ENCODE measurements around the gene ARHGEF7.

ARHGEF7 gene

DNA sequence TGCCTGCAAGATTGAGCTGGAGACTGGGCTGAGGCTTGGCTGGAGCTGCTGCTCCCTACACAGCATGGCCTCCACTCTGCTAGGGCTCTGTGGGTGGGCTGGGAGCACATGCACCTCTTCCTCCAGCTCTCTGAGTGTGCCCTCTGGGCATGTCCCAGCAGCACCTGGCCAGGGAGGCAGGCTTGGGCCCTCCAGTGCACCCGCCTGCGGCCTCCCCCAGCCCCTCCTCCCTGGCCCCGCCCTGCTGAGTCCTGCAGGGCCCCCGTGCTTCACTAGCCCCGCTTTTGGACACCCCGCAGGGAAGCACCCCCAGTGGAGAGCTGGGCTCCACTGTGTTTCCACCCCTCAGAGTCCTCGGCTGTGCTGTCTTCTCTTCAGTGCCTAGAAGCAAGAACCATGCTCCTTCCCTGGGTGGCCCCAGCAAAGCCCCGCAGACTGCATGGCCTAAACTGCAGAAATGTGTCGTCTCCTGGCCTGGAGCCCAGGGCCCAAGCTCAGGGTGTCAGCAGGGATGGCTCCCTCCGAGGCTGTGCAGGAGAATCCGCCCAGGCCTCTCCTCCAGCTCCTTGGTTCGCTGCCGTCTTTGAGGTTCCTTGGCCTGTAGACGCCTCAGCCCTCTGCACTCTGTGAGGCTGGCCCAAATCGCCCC is 200.4 kb downstream of the ARHGEF7 start:
- Histone ChIP-seq H3K79me2 (ENCODE audit: insufficient read depth, low read length) (no peaks in the 10 kb centered on the region), H3K36me3 (ENCODE audit: insufficient read depth, low read length) (no peaks in the 10 kb centered on the region), H3K9me2 (replicated peaks; ENCODE audit: low read depth, low read length) (no peaks in the 10 kb centered on the region), H3K9me3 (ENCODE audit: insufficient read depth, low read depth, low read length) (no peaks in the 10 kb centered on the region), H3F3A (ENCODE audit: low read depth) (no peaks in the 10 kb centered on the region), H3K27me3 (ENCODE audit: insufficient read depth, low read length, poor library complexity, severe bottlenecking) (no peaks in the 10 kb centered on the region), H3K4me3 (ENCODE audit: low read length, poor library complexity, severe bottlenecking) (no peak overlapping the region), H2AFZ (ENCODE audit: low read length) (no peak overlapping the region), H3K9ac (ENCODE audit: low read depth, low read length, poor library complexity, severe bottlenecking) (no peak overlapping the region), H3K4me1 (ENCODE audit: insufficient read depth, low read length, poor library complexity, severe bottlenecking) (no peaks in the 10 kb centered on the region), H3K4me2 (ENCODE audit: low read depth, low read length, poor library complexity, severe bottlenecking) (no peak overlapping the region), H4K20me1 (ENCODE audit: insufficient read depth, low read length, poor library complexity, severe bottlenecking) (no peaks in the 10 kb centered on the region)
- TF ChIP-seq, protein P1, sequence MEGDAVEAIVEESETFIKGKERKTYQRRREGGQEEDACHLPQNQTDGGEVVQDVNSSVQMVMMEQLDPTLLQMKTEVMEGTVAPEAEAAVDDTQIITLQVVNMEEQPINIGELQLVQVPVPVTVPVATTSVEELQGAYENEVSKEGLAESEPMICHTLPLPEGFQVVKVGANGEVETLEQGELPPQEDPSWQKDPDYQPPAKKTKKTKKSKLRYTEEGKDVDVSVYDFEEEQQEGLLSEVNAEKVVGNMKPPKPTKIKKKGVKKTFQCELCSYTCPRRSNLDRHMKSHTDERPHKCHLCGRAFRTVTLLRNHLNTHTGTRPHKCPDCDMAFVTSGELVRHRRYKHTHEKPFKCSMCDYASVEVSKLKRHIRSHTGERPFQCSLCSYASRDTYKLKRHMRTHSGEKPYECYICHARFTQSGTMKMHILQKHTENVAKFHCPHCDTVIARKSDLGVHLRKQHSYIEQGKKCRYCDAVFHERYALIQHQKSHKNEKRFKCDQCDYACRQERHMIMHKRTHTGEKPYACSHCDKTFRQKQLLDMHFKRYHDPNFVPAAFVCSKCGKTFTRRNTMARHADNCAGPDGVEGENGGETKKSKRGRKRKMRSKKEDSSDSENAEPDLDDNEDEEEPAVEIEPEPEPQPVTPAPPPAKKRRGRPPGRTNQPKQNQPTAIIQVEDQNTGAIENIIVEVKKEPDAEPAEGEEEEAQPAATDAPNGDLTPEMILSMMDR (conservative IDR thresholded peaks at IDR 0.05; ENCODE audit: low read length) = no peak
- no peak for TF ChIP-seq EZH2phosphoT487 (IDR thresholded peaks at IDR 0.05; ENCODE audit: borderline replicate concordance)

DNA sequence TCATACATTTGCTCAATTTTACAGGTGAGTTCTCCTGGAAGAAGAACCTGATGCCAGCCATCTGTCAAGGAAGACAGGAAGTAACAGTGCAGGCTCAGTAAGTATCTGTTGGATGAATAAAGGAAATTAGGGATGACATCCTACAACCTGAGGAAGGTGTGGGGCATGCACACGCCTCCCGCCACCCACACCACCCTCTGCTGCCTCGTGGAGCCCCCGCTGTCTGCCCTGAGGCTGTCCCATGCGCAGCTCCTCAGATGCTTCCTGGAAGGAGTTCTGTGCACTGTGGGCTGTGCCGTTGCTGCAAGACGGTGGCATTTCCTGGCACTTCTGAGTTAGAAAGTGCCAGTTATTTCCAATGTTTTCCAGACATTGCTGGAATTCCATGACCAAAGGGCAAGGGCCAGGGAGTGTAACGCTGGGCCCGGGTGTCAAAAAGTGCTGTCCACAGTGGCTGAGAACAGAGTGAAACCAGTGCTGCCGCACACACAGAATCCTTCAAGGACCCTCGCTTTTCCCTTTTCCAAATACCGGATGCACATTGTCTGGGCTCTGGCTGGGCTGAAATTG is 201.1 kb downstream of the ARHGEF7 start:
- Histone ChIP-seq H3K4me1 (ENCODE audit: insufficient read depth, low read length, poor library complexity, severe bottlenecking) (no peaks in the 10 kb centered on the region), H3K36me3 (ENCODE audit: insufficient read depth, low read length) (no peaks in the 10 kb centered on the region), H3F3A (ENCODE audit: low read depth) (no peaks in the 10 kb centered on the region), H3K9me3 (ENCODE audit: insufficient read depth, low read depth, low read length) (no peaks in the 10 kb centered on the region), H3K27me3 (ENCODE audit: insufficient read depth, low read length, poor library complexity, severe bottlenecking) (no peaks in the 10 kb centered on the region), H3K79me2 (ENCODE audit: insufficient read depth, low read length) (no peaks in the 10 kb centered on the region), H2AFZ (ENCODE audit: low read length) (no peak overlapping the region), H3K4me2 (ENCODE audit: low read depth, low read length, poor library complexity, severe bottlenecking) (no peak overlapping the region), H3K9me2 (replicated peaks; ENCODE audit: low read depth, low read length) (no peaks in the 10 kb centered on the region), H3K9ac (ENCODE audit: low read depth, low read length, poor library complexity, severe bottlenecking) (no peak overlapping the region), H3K4me3 (ENCODE audit: low read length, poor library complexity, severe bottlenecking) (no peak overlapping the region), H4K20me1 (ENCODE audit: insufficient read depth, low read length, poor library complexity, severe bottlenecking) (no peaks in the 10 kb centered on the region)
- TF ChIP-seq EZH2phosphoT487 (IDR thresholded peaks at IDR 0.05; ENCODE audit: borderline replicate concordance) = no peak
- TF ChIP-seq, protein P1 (conservative IDR thresholded peaks at IDR 0.05; ENCODE audit: low read length) = no peak

DNA sequence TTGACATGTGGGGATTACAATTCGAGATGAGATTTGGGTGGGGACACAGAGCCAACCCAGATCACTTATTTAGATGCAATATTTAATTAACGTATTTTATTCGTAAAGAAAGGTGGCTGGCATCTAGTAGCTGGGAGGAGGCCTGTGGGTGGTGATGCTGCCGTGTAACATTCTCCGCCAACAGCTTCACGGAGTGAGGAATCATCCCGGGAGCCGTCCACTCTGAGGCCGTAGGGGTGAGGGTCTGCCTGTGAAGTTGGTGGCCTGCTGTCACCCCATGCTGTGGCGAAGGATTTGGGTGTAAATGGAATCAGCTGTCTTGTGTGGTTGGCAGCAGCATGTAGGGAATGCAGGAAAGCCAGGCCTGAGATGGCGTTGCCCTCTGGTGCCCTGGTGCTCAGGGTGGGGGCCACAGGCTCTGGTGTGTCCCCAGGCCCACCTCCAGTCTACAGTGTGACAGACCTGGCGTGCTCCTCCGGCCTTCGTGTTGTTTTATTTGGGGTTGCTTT is 202.0 kb downstream of the ARHGEF7 start:
- no peak overlapping the region for H3K4me2 ChIP-seq (ENCODE audit: low read depth, low read length, poor library complexity, severe bottlenecking)

More for the DNA sequence above, 202.0 kb downstream of the ARHGEF7 start:
- no peaks in the 10 kb centered on the region for H3K79me2 ChIP-seq (ENCODE audit: insufficient read depth, low read length)
- H3K27me3 ChIP-seq (ENCODE audit: insufficient read depth, low read length, poor library complexity, severe bottlenecking) = no peaks in the 10 kb centered on the region
- H3F3A ChIP-seq (ENCODE audit: low read depth) = no peaks in the 10 kb centered on the region
- no peak overlapping the region for H2AFZ ChIP-seq (ENCODE audit: low read length)
- H4K20me1 ChIP-seq (ENCODE audit: insufficient read depth, low read length, poor library complexity, severe bottlenecking) = no peaks in the 10 kb centered on the region
- no peak overlapping the region for H3K9ac ChIP-seq (ENCODE audit: low read depth, low read length, poor library complexity, severe bottlenecking)
- no peaks in the 10 kb centered on the region for H3K9me3 ChIP-seq (ENCODE audit: insufficient read depth, low read depth, low read length)
- H3K36me3 ChIP-seq (ENCODE audit: insufficient read depth, low read length) = no peaks in the 10 kb centered on the region
- no peak overlapping the region for H3K4me3 ChIP-seq (ENCODE audit: low read length, poor library complexity, severe bottlenecking)
- H3K4me1 ChIP-seq (ENCODE audit: insufficient read depth, low read length, poor library complexity, severe bottlenecking) = no peaks in the 10 kb centered on the region
- no peaks in the 10 kb centered on the region for H3K9me2 ChIP-seq (replicated peaks; ENCODE audit: low read depth, low read length)
- no peak for TF ChIP-seq EZH2phosphoT487 (IDR thresholded peaks at IDR 0.05; ENCODE audit: borderline replicate concordance)
- TF ChIP-seq, protein P1 (conservative IDR thresholded peaks at IDR 0.05; ENCODE audit: low read length) = no peak
